HG02943 (cell line): ENCODE data around the gene L3MBTL4.
"Not testable (repeated sequence)": the region's sequence is repeated elsewhere in the genome, so short reads cannot be mapped to it uniquely, and the experiment has no call there.

Source experiments
- ATAC-seq: cut with Tn5 transposase; IDR thresholded peaks from one replicate; pipeline ENCODE4 v1.9.1; 2021; ENCODE audit warnings: mild to moderate bottlenecking, low read depth, moderate library complexity; ENCODE audit not compliant: unreplicated experiment

L3MBTL4 gene

DNA sequence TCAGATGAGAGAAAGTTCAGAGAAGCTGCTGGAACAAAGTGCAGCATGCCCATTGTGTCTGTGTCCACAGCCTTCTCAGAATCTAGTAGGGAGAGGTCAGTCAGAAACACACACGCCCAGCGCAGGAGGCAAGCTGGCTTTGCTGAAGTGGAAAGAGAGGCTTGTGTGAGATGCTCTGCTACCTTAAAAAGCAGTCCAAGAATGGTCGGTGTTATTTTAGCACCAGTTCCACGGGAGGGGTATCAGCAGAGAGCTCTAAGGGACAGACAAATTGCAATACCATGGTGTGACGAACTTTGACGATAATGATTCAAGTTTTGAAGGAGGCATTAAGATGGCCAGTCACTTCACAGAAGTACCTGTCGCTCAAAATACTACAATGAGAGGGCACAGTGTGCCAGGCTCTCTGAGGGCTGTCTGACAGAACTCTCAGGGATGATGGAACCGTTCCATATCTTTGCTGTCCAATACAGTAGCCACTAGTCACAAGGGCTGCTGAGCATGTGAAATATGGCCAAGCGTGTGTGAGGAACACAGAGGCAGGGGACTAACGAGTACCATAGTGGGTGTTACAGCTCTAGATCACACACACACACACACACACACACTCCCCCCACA is 281.9 kb downstream of the L3MBTL4 start:
- ATAC-seq, result no peak

GRCh38 chr18:6120820-6121279 is 293.9 kb downstream of the L3MBTL4 start:
- ATAC-seq, result no peak

GRCh38 chr18:6119761-6120160 is 294.9 kb downstream of the L3MBTL4 start:
- no peak for ATAC-seq

DNA sequence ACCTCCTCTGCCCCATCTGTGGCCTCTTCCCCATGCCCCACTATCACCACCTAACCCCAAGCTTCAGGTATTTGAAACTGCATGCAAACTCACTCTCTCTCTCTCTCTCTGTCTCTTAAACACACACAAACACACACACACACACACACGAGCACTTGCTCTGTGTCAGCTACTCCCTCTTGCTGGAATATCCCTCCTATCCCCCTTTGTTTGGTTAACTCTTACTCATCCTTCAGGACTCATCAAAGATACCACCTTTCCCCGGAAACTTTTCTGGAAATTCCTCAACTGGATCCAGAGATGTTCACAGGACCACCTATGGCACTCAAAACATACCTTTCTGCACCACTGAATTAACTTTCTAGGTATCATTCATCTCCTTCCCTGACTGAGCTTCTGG is 296.6 kb downstream of the L3MBTL4 start:
- ATAC-seq, result no peak

DNA sequence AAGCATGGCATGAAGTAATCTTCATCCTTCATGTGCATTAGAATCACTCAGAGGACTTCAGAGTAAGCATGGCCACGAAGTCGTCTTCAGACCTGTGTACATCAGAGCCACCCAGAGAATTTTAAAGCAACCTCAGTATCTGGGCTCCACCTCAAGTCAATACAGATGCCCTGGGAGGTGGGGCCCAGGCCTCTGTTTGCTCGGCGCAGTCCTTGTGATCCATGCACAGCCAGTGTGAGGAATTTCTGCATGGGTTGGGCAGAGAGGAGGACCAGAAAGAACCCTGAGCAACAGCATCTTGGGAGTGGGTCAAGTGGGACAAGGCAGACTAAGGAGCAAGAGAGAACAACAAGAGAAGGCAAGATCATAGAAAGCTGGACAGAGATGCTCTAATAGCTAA is 299.0 kb downstream of the L3MBTL4 start:
- no peak for ATAC-seq

- ATAC-seq, result no peak
These were observed 301.1 kb downstream of the L3MBTL4 start for GRCh38 chr18:6113650-6114049.

DNA sequence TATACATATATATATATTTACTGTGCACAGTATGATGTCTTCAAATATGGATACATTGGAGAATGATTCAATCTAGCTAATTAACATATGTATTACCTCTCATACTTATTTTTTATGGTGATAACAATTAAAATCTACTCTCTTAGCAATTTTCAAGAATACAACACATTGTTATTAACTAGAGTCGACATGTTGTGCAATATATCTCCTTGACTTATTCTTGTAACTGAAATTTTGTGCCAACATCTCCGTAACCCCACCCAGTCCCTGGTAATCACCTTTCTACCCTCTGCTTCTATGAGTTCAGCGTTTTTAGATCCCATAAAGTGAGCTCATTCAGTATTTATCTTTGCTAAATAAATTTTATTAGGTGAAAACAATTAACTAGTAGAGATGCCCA is 303.0 kb downstream of the L3MBTL4 start:
- ATAC-seq, result no peak

- ATAC-seq, result no peak
These were observed 305.0 kb downstream of the L3MBTL4 start for GRCh38 chr18:6109743-6110142.

GRCh38 chr18:6107794-6108193 is 306.9 kb downstream of the L3MBTL4 start:
- no peak for ATAC-seq

DNA sequence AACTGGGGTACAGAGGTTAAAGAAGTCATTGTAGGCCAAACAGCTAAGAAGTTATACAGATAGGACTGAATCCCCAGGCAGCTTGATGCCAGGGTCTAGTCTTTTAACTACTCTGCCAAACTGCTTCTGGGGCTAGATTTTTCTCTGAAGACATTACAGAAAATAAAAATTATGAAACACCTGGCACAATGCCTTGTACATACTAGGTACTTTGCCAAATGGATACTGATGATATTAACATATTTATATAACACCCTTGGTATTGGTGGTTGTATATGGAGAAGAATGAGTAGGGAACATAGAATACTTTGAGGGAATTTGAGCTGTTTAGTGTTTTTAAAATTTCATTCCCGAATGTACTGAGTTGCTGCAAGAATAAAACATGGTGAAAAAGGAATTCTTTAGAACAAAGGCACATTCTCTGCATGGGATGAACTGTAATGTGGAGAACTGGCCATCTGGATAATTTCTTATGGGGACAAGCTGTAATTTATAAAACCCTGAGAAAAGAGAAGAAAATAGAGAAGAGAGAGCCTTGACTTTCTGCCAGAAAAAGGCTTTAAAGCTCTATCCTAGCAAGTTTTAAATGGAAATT is 308.5 kb downstream of the L3MBTL4 start:
- ATAC-seq, result no peak

GRCh38 chr18:6103741-6104140 is 311.0 kb downstream of the L3MBTL4 start:
- ATAC-seq, result no peak

DNA sequence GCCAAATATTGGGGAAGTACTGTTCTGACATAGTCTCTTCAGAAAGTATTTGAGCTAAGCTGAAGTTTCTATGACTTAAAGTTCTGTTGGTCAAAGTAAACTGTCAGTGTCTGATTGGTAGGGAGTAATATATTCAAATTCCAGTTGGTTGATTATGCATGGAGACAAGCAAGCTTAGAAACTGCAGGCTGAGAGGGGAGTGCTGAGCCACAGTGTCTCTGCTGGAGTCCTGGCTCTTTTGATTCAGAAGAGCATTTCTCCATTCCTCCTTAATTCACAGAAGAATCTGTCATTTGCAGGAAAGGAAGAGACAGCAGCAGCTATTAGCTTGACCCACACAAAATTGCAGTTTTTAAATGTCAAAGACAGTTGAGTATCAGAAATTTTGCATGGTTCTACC is 318.0 kb downstream of the L3MBTL4 start:
- ATAC-seq, result no peak

- ATAC-seq, result no peak
These were observed 326.3 kb downstream of the L3MBTL4 start for GRCh38 chr18:6088432-6088831.

DNA sequence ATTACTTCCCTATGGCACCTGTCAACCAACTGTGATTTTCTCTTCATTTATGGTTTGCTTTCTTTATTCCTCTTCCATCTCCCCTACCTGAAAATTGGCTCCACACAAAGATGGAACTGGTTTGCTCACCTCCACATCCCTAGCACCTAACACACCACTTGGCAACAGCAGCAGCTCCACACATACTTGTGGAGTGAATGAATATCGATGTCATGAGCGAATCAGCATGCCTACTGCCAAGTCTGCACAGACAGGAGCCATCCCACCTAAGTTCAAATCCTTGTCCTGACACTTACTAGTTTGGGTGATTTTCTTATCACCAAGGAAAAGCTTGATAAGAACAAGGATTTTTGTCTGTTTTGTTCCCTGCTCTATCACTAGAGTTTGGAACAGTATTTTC is 328.0 kb downstream of the L3MBTL4 start:
- ATAC-seq, result no peak

GRCh38 chr18:6079406-6079805 is 335.3 kb downstream of the L3MBTL4 start:
- no peak for ATAC-seq

DNA sequence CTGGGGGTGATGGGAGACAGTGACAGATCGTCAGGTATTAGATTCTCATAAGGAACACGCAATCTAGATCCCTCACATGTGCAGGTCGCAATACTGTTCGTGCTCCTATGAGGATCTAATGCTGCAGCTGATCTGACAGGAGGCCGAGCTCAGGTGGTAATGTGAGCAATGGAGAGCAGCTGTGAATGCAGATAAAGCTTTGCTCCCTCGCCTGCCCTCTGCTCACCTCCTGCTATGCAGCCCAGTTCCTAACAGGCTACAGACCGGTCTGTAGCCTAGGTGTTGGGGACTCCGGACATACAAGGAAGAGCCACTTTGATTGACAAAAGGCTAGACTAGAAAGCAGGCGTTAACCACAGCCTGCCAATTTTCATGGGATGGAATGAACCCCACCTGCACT is 335.8 kb downstream of the L3MBTL4 start:
- no peak for ATAC-seq

- ATAC-seq, result not testable (repeated sequence)
These were observed 342.3 kb downstream of the L3MBTL4 start for GRCh38 chr18:6072423-6072822.

GRCh38 chr18:6069539-6069938 is 345.2 kb downstream of the L3MBTL4 start:
- no peak for ATAC-seq

DNA sequence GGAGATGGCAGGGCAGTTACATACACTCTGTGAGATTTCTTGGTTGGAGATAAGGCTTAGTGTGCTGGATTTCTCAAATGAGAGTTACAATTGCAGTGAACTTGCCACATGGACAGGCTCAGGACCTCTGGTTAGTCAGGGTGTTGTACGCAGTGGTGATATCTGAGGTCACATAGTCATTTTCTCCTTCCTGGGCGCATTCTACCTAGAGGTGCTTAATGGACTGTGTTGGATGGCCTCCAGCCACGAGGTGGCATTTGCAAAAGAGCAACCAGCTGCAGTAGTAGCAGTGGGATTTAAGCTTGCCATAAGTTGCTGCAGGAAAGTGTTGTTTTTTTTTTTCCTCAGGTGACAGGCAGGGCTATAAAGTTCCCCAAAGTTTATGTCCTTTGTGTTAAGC is 345.6 kb downstream of the L3MBTL4 start:
- ATAC-seq, result no peak

GRCh38 chr18:6060149-6060548 is 354.6 kb downstream of the L3MBTL4 start:
- no peak for ATAC-seq

- ATAC-seq, result no peak
These were observed 355.2 kb downstream of the L3MBTL4 start for GRCh38 chr18:6059551-6059950.

- no peak for ATAC-seq
These were observed 355.8 kb downstream of the L3MBTL4 start for GRCh38 chr18:6058941-6059340.

GRCh38 chr18:6057604-6058003 is 357.1 kb downstream of the L3MBTL4 start:
- no peak for ATAC-seq
